Activated T-cell treated with anti-CD3 and anti-CD28 coated beads, Interleukin-2, amount 50 U/mL, for 24 hours (primary cell): Measurements from ENCODE around the gene PDGFC.

Source experiments
- DNase-seq: peaks from one replicate; pipeline ENCODE4 v3.0.0-alpha.2; 2020
- H3K27ac Mint-ChIP-seq: 2 replicates; pipeline ENCODE4 v1.8.0; 2020; ENCODE audit warnings: mild to moderate bottlenecking, mixed read lengths
- H3K27me3 Mint-ChIP-seq: 2 replicates; pipeline ENCODE4 v1.8.0; 2020; ENCODE audit warnings: mixed read lengths
- H3K36me3 Mint-ChIP-seq: 2 replicates; pipeline ENCODE4 v1.8.0; 2020; ENCODE audit warnings: low read depth, mixed read lengths
- H3K4me1 Mint-ChIP-seq: 2 replicates; pipeline ENCODE4 v1.8.0; 2020; ENCODE audit warnings: low read depth, mixed read lengths
- H3K4me3 Mint-ChIP-seq: 2 replicates; pipeline ENCODE4 v1.8.0; 2020; ENCODE audit warnings: mild to moderate bottlenecking, moderate library complexity, mixed read lengths
- H3K9me3 Mint-ChIP-seq: 2 replicates; pipeline ENCODE4 v1.8.0; 2020; ENCODE audit warnings: mixed read lengths

PDGFC gene

DNA sequence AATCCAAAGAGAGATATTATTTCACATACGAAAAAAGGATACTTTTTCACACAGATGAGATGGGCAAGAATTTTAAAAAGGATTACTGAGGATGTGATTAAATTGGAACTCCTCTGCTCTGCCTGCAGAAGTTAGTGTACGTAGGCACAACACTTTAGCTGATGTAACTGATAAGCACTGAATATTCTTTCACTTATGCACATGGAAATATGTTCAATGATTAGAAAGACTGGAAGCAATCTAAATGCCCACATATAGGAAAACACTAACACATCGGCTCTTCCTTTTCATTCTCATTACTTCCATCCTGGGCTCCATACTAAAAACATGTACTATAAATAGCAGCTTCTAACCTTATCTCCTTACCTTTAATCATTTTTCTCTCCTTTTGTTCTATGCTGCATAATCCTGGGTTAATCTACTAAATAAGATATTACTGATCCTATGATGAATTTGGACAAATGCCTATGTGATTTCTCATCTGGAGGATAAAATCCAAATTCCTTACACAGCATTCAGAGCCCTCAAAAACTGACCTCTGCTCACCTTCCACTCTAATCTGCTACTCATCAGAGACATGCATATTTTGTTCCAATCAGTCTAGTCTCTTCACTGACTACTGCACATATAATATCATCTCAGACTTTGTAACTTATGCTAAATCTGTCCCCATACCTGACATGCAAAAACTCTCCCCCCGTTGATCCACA, 197.8 kb downstream of the PDGFC start:
- Mint-ChIP-seq H3K36me3 (no peaks in the 10 kb centered on the region), H3K27me3 (no peaks in the 10 kb centered on the region), H3K27ac (no peak overlapping the region), H3K9me3 (no peaks in the 10 kb centered on the region), H3K4me3 (no peak overlapping the region), H3K4me1 (no peaks in the 10 kb centered on the region)
- no peak for DNase-seq

DNA sequence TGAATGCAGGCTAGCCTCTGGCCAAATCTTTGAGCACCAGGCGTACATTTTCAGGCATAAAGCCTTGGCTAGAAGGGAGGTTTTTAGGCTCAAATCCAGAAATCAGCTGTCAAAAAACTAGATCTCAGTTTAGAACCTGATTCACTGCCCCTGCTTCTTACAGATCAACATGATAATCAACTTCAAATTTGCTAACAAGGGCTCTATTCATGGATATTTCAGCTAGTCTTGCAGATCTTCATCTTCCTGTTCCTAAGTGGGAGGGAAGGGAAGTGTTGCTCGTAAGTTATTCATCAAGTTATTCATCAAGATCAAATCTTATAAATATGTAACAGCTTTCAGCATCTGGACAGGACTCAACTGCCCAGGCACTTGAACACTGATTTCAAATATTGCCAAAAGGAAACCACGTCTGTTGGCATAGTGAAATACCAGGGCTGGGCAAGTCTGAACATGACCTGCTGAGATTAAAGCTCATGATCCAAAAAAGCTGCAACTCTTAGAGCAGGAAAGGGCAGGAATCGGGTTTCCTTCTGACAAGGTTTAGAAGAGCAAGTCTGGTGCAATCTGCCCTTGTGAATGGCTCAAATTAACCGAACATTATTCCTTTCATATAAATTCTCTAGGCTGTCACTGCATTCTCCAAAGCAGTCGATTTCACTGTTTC, 200.3 kb downstream of the PDGFC start:
- no peaks in the 10 kb centered on the region for H3K4me1 Mint-ChIP-seq
- no peak overlapping the region for H3K4me3 Mint-ChIP-seq
- no peaks in the 10 kb centered on the region for H3K9me3 Mint-ChIP-seq
- no peaks in the 10 kb centered on the region for H3K27me3 Mint-ChIP-seq
- DNase-seq: no peak
- H3K27ac Mint-ChIP-seq: no peak overlapping the region
- H3K36me3 Mint-ChIP-seq: no peaks in the 10 kb centered on the region

DNA sequence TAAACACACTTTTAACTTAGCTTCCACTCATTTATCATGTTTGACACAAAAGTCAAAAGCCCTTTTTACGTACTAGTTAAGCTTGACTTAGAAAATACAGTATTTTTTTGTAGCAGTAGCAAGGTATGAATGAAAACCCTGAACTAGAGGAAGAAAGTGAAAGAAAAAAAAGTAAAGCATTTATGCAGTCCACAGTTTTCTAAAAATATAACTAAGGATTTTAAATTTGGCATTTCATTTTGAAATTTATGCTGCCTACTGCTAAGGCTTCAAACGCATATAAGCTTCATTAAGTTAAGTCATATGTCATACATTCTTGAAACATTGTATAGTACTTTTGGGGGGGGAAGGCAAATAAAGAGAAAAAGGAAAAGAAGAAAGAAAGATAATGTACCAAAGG, 201.5 kb downstream of the PDGFC start:
- Mint-ChIP-seq H3K27ac (no peak overlapping the region), H3K4me1 (no peaks in the 10 kb centered on the region), H3K9me3 (no peaks in the 10 kb centered on the region), H3K27me3 (no peaks in the 10 kb centered on the region), H3K36me3 (no peaks in the 10 kb centered on the region), H3K4me3 (no peak overlapping the region)
- DNase-seq: no peak

DNA sequence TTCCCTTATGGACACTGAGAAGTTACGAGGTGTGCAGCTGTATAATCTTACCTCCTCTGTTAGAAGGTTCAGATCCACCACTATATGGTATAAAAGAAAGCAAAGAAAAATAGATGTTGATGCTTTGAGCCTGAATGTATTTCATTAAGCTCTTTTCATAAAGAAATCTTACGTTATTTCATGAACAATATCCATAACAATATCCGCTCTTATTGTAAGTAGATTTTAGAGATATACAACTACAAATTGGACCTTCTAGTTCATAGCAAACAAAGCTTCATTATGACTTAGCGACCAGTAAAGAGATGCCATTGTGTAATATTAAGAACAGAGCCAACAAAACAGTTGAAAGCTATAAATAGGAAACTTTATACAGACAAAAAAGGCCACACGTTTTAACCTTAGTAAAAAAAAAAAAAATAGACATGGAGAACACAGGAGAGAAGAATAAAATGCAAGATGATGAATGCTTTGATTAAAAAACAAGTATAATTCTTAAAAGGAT, 203.6 kb downstream of the PDGFC start:
- no peaks in the 10 kb centered on the region for H3K27me3 Mint-ChIP-seq
- H3K36me3 Mint-ChIP-seq: no peaks in the 10 kb centered on the region
- H3K4me3 Mint-ChIP-seq: no peak overlapping the region
- H3K4me1 Mint-ChIP-seq: no peaks in the 10 kb centered on the region
- H3K9me3 Mint-ChIP-seq: no peaks in the 10 kb centered on the region
- no peak for DNase-seq
- H3K27ac Mint-ChIP-seq: no peak overlapping the region

DNA sequence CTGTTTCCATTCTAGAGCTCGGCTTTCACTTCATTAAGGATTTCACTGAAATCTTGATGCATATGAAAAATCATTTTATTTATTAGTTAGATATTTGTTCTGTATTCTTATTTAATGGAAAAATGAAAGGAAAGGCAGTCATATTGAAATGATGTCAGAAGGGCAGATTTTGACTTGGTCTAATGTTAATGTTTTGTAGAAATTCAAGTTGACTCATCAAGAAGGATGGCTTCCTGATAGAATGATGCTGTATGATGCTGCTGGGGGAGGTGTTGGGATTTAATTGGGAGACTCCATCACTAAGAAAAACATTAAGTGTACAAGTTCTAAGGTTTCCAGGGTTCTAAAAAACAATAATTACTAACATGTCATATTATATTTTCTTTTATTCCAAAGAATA, 204.8 kb downstream of the PDGFC start:
- no peak for DNase-seq
- Mint-ChIP-seq H3K27me3 (no peaks in the 10 kb centered on the region), H3K4me1 (no peaks in the 10 kb centered on the region), H3K36me3 (no peaks in the 10 kb centered on the region), H3K4me3 (no peak overlapping the region), H3K27ac (no peak overlapping the region), H3K9me3 (no peaks in the 10 kb centered on the region)

DNA sequence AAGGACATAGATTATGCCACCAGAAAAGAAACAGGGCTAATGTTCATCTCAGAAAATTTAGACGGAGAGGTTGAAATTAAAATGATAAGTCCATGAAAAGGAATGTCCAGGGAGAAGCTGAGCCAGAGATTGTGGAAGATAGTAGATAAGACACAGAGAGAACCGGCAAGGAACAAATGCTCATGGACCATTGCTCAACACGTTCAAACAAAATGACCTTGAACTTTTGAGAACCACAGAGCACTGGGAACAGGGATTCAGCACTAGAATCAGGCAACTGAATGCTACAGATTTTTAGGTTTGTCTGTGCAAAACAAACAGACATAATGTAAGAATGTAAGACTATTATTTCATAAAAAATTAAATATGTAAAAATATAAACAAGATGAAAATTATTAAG, 206.3 kb downstream of the PDGFC start:
- no peaks in the 10 kb centered on the region for H3K4me1 Mint-ChIP-seq
- H3K27ac Mint-ChIP-seq: no peak overlapping the region
- no peaks in the 10 kb centered on the region for H3K9me3 Mint-ChIP-seq
- no peak for DNase-seq
- no peaks in the 10 kb centered on the region for H3K36me3 Mint-ChIP-seq
- no peaks in the 10 kb centered on the region for H3K27me3 Mint-ChIP-seq
- H3K4me3 Mint-ChIP-seq: no peak overlapping the region

DNA sequence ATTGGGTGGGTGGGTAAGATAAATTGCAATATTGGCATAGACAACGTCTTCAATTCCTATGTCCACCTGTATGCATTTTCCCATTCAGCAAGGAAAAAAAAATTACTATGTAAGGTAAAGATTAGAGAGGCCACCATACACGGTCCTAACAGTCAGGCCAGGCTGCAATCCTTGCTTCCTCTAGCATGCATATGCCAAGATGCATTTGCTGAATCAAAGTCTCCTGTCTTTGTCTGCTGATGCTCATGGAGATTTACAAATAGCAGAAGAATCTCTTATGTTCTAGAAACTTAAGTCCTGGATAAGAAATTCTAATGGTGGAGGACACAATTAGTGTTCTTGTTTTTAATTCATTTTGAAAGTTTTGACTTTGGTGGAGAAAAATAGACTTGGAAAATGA, 206.8 kb downstream of the PDGFC start:
- DNase-seq: no peak
- no peak overlapping the region for H3K4me3 Mint-ChIP-seq
- H3K27me3 Mint-ChIP-seq: no peaks in the 10 kb centered on the region
- no peak overlapping the region for H3K27ac Mint-ChIP-seq
- no peaks in the 10 kb centered on the region for H3K36me3 Mint-ChIP-seq
- H3K9me3 Mint-ChIP-seq: no peaks in the 10 kb centered on the region
- H3K4me1 Mint-ChIP-seq: no peaks in the 10 kb centered on the region

DNA sequence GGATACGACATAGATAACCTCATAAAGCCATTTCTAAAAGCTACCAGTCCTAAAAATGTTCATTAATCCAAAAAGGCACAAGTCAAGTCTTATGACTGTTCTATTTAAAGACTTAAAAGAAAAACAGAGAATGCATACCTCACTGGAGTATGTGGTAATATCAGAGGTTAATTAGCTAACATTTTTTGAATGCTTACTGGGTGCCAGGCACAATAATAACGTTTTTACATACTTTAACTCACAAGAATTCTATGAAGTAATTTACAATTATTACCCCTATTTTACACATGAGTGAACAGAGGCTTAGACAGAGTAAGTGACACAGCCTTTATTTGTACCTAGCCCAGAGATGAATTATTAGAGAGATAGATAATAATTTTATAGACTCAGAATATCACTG, 207.5 kb downstream of the PDGFC start:
- Mint-ChIP-seq H3K27me3 (no peaks in the 10 kb centered on the region), H3K9me3 (no peaks in the 10 kb centered on the region), H3K4me3 (no peak overlapping the region), H3K4me1 (no peaks in the 10 kb centered on the region), H3K36me3 (no peaks in the 10 kb centered on the region), H3K27ac (no peak overlapping the region)
- no peak for DNase-seq

DNA sequence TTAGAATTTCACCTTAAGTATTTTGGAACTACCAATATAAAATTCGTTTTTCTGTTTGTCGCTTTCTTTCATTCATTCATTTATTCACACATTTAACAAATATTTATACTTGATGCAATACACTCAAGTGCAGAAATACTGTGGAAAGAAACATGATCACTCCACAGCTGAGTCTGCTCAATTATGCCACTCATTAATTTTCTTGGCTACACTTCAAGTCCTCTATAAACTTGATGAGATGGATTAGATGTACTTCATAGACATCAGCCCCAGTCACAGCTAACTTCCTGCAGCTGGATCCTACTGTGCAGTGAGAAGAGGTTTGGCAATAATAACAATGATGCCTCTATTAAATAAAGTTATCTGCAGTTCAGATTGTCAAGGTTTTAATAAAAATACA, 208.1 kb downstream of the PDGFC start:
- no peaks in the 10 kb centered on the region for H3K27me3 Mint-ChIP-seq
- H3K36me3 Mint-ChIP-seq: no peaks in the 10 kb centered on the region
- no peaks in the 10 kb centered on the region for H3K4me1 Mint-ChIP-seq
- peaks cover 6% of the 10 kb centered on the region for H3K9me3 Mint-ChIP-seq
- no peak for DNase-seq
- no peak overlapping the region for H3K4me3 Mint-ChIP-seq
- H3K27ac Mint-ChIP-seq: no peak overlapping the region

DNA sequence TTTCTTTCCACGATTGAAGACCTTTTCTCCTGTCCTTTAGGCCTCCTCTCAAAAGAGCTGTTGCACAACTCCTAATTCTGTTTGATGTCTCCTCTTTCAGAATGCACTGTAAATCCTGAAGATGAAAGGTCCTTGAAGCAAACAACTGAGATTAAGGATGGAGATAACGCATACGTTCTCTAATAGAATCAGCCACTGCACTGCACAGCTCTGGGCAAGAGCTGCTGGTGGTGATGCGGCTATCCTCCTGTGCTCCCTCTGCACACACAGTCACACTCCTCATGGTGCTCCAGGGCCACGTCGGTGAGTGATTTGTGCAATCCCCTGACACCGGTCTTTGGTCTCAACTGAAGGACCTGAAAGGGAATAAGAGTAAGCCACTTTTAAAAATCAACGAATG, 208.7 kb downstream of the PDGFC start:
- DNase-seq: no peak
- no peak overlapping the region for H3K27ac Mint-ChIP-seq
- H3K9me3 Mint-ChIP-seq: peaks cover 11% of the 10 kb centered on the region
- H3K27me3 Mint-ChIP-seq: no peaks in the 10 kb centered on the region
- no peak overlapping the region for H3K4me3 Mint-ChIP-seq
- H3K4me1 Mint-ChIP-seq: no peaks in the 10 kb centered on the region
- no peaks in the 10 kb centered on the region for H3K36me3 Mint-ChIP-seq

DNA sequence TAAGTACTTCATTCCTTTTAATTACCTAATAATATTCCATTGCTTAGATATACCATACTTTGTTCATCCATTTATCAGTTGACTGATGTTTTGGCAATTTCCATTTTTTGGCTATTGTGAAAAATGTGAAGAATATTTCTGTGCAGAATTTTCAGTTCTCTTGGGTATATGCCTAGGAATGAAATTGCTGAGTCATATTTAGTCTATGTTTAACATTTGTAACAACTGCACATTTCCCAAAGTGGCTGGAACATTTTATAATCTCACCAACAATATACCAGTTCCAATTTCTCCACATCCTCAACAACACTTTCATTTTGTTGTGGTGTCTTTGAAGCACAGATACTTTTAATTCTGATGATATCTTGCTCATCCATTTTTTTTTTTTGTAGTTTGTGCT, 215.5 kb downstream of the PDGFC start:
- no peaks in the 10 kb centered on the region for H3K4me1 Mint-ChIP-seq
- peaks cover 16% of the 10 kb centered on the region for H3K9me3 Mint-ChIP-seq
- H3K36me3 Mint-ChIP-seq: no peaks in the 10 kb centered on the region
- no peaks in the 10 kb centered on the region for H3K27me3 Mint-ChIP-seq
- DNase-seq: no peak
- H3K4me3 Mint-ChIP-seq: no peak overlapping the region
- H3K27ac Mint-ChIP-seq: no peak overlapping the region

DNA sequence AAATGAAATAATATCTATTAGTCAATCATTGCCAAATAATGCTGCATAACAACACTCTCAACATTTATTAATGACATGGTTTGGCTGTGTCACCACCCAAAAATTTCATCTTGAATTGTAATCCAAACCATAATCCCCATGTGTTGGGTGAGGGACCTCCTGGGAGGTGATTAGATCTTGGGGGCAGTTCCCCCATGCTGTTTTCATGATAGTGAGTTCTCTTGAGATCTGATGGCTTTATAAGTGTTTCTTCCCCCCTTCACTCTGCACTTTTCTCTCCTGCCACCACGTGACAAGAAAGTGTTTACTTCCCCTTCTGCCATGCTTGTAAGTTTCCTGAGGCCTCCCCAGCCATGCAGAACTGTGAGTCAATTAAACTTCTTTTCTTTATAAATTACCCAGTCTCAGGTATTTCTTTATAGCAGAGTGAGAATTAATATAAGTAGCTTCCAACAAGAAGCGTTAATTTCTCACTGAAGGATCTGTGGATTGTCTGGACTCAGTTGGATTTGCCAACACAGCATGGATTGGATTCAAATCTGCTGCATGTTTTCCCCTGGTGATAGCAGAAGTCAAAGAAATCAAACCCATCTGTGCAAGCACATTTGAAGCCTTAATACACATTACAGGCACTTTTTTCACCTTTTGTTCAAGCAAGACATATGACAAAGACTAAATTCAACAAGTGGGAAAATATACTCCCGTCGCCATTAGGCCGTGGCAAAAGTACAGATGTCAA, 216.6 kb downstream of the PDGFC start:
- Mint-ChIP-seq H3K27ac (no peak overlapping the region), H3K36me3 (no peaks in the 10 kb centered on the region), H3K4me1 (no peaks in the 10 kb centered on the region), H3K27me3 (no peaks in the 10 kb centered on the region), H3K4me3 (no peak overlapping the region), H3K9me3 (peaks cover 16% of the 10 kb centered on the region)
- DNase-seq: no peak

DNA sequence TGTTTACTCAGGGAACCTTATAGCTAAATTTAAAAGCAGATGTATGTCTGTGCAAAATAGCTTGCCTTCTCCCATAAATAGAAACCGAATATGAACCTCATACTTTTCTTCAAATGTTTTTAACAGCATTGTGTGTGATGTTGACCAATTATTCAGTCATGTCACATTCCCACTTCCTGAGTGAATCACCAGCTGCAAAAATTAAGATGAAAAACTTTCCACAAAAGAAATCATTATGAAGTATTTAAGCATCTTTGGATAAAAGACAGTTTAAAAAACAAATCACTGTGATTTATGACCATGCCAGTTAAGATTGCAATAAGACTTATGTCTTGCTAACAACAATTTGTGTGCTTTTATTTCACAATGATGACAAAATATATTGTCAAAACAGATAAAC, 220.1 kb downstream of the PDGFC start:
- DNase-seq: no peak
- peaks cover 13% of the 10 kb centered on the region for H3K9me3 Mint-ChIP-seq
- H3K4me1 Mint-ChIP-seq: no peaks in the 10 kb centered on the region
- no peak overlapping the region for H3K27ac Mint-ChIP-seq
- H3K36me3 Mint-ChIP-seq: no peaks in the 10 kb centered on the region
- H3K27me3 Mint-ChIP-seq: no peaks in the 10 kb centered on the region
- no peak overlapping the region for H3K4me3 Mint-ChIP-seq

DNA sequence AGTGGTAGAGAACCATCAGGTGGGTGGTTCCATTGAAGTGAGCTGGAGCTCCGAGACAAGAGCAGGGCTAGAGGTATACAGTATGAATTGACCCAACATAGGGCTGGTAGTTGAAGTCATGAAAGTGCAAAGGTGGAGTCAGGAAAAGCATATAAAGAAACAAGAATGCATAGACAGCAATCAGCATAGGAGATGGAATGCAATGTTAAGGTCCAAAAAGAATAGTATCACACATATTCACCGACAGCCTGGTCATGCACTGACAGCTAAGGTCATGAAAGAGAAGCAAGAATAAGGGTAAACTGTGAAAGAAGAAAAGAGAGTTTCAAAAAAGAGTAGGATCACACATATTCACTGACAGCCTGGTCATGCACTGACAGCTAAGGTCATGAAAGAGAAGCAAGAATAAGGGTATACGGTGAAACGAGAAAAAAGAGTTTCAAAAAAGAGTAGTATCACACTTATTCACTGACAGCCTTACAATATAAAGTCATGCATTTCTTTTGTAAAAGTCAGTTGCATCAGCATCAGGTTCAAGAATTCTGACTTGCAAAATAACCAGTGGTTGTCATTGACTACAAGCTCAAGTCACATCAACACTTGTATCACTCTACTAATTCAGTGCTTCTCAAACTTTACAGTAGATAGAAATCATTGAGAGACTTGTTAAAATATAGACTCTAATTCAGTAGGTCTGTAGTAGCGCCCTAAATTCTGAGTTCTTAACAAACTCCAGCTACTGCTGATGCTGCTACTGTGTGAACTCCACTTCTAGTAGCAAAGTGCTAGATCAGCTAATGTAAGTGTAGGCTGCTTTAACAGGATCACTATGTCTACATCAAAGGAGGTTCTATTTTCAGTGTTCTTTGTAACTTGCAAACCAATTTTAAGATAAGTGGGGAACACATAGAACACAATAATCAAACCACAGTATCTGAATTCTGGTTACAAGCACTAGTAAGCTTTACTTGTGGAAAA, 221.9 kb downstream of the PDGFC start:
- no peak overlapping the region for H3K27ac Mint-ChIP-seq

More for the DNA sequence above, 221.9 kb downstream of the PDGFC start:
- Mint-ChIP-seq H3K4me1 (no peaks in the 10 kb centered on the region), H3K27me3 (no peaks in the 10 kb centered on the region), H3K4me3 (no peak overlapping the region), H3K36me3 (no peaks in the 10 kb centered on the region), H3K9me3 (peaks cover 10% of the 10 kb centered on the region)
- DNase-seq: no peak
